C4-2B (cell line): ENCODE results near the gene PRR23E.
A peak's percentile ranks its signal among the peaks of the same experiment; 100 is the strongest.

Experiments used
- H3K27ac ChIP-seq: fragments of 450-650 bp; 2 replicates; pipeline ENCODE4 v1.5.1; 2017
- ZFX ChIP-seq: fragments of 450-650 bp; IDR thresholded peaks from 2 replicates; pipeline ENCODE4 v1.6.1; 2017
- TF ChIP-seq, protein P1 (sequence below): fragments of 450-650 bp; conservative IDR thresholded peaks from 2 replicates; pipeline ENCODE4 v1.5.1; 2017; ENCODE audit warnings: mild to moderate bottlenecking

Gene PRR23E, protein sequence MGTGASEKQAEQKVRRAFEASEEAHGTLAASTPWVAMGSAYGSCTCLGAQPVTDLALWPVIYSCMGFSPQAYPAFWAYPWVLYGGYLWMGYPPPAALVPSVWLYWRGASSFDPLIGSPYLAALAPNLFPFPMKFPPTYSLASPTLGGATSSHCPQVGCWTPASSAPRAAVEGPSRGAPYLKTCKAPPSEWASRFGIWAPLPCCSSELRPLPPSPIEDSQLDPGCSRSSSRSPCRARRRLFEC

DNA sequence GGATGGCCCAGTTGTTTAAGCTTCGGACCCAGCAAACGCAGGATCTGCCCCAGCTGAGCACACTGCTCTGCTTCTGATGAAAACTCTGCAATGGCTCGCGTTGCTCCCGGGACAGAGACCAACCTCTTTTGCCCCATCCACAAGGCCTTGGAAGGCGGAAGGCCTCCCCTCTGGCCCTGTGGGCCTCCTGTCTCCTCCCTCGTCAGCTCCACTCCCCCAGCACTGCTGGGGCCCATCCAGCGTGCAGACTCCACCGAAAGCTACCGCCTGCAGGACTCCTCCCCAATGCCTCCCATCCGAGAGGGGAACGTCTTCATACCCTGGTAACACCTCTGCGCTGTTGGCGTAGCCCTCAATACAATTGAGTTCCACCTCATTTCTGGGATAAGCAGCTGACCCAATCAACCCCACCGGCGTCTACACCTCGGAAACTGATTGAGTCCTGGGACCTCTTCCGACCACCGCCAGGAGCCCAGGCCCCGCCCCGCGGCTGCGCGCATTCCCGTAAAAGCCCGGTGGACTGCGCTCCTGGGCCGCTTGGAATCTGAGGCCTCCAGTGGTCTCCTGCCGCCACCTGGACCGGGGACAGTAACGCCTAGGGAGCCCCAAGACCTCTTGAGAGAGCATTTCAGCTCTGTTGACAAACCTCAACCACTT is at the start of gene PRR23E:
PRR23E (plus strand) TSS at position 556 of the 657 bp plus-strand sequence. CDS start 3,555 bp downstream, outside the sequence.
- TF ChIP-seq ZFX, result no peak
- TF ChIP-seq, protein P1, sequence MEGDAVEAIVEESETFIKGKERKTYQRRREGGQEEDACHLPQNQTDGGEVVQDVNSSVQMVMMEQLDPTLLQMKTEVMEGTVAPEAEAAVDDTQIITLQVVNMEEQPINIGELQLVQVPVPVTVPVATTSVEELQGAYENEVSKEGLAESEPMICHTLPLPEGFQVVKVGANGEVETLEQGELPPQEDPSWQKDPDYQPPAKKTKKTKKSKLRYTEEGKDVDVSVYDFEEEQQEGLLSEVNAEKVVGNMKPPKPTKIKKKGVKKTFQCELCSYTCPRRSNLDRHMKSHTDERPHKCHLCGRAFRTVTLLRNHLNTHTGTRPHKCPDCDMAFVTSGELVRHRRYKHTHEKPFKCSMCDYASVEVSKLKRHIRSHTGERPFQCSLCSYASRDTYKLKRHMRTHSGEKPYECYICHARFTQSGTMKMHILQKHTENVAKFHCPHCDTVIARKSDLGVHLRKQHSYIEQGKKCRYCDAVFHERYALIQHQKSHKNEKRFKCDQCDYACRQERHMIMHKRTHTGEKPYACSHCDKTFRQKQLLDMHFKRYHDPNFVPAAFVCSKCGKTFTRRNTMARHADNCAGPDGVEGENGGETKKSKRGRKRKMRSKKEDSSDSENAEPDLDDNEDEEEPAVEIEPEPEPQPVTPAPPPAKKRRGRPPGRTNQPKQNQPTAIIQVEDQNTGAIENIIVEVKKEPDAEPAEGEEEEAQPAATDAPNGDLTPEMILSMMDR, result no peak
- no peak within 1 kb of the TSS for H3K27ac ChIP-seq

DNA sequence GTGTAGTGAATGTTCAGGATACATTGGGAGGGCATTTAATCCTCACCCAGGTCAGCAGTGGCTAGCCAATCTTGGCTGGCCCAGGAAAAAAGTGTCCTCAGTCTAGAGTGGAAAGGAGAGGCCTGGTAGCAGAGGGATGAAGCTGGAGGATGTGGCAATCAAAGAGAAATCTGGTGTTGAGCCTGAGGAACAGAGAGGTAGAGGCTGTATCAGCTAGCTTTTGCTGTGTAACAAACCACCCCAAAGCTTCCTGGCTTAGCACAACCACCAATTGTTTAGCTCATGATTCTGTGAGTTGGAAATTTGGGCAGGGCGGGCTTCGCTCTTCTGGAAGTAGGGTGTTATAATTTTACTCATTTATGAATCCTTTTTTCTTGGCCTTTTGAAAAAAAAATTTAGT is 49.8 kb upstream of the PRR23E start:
- TF ChIP-seq, protein P1, result no peak
- TF ChIP-seq ZFX, result no peak
- H3K27ac ChIP-seq, result peak overlapping the region; percentile 45

DNA sequence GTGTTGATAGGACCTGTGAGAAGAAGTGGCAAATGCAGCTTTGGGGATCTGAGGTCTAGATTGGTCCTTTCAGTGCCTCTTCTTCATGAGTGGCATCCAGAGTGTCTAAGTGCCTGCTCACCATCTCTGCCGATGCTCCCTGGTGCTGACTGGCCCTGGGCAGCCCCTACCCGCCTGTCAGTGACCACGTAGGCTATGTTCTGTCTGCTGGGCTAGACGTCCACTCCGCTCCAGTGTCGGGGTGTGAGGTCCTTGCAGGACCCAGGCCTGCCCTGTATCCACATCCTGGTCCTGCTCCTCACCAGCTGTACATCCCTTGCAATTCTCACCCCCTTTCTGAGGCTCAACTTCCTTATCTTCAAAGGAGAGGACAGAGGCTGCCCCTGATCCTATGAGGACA is 48.3 kb upstream of the PRR23E start:
- TF ChIP-seq ZFX, result no peak
- TF ChIP-seq, protein P1, result no peak
- H3K27ac ChIP-seq, result no peak overlapping the region

DNA sequence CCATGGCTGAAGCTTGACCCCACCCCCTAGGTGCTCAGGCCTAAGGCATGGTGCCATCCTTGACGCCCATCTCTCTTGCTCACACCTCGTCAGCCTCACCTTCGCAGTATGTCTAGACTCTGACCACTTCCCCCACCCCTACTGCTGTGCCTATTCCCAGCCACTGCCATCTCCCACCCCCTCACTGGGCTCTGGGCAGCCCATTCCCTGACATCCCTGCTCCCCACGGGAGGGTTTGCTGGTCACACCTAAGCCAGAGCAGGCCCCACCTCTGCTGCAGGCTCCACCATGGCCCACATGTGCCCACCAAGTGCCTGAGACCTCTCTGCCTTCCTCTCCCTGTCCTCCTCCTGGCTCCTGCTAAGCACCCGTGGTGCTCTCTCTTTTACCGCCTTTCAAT is 47.7 kb upstream of the PRR23E start:
- TF ChIP-seq, protein P1, result no peak
- no peak for TF ChIP-seq ZFX
- no peak overlapping the region for H3K27ac ChIP-seq

DNA sequence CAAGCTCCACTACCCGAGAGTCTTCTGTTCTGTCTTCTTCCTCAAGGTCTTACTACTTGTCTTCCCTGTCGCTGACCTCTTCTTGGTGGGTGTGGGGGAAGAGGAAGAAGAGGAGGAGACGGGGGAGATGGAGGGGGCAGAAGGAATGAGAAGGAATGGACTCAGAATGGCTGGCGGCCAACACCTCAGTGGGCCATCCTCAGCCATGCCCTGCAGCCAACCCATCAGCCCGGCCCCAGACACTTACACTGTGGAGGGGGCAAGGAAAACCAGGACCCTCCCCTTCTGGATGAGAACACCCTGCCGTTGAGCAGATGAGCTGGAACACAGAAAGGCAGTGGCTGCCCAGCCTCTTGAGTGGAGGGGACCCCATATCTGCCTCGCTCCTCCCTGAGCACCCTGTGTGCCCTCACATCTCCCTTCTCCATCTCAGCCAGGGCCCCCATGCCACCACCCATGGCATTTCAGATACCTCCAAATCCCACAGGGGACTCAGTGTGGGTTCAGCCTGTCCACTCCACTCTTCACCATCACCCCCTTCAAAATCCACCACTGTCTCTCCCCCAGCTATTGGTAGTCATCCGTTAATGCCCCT is 45.5 kb upstream of the PRR23E start:
- TF ChIP-seq, protein P1, result no peak
- TF ChIP-seq ZFX, result no peak
- H3K27ac ChIP-seq, result no peak overlapping the region

DNA sequence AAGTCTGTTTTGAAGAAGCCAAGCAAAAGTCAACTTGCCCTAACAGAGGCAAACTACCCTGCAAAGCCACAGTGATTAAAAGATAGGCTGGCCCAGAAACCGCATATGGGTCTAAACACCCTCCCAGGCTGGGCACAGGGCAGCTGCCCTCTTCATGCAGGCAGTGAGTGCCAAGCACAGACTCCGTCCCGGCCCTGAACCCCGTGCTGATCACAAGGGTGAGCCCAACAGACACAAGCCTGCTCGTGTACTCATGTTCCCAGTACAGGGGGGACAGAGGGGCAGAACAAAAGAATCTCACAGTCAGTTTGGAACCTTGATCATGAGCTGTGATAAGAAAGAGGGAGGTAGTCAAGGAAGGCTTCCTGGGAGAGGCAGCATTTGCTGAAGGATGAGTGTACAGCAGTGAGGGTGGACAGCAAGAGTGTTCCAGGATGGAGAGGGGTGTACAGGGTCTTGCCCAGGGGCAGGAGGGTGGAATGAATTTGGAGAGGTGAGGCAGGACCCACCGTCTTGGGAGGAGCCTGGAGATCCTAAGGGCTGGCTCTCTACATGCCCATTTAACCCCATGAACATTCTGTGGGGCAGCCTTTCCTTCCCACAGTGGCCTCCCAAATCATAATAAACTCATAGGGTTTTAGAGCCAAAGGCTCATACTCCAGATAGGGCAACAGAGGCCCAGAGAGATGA is 43.2 kb upstream of the PRR23E start:
- H3K27ac ChIP-seq, result no peak overlapping the region
- TF ChIP-seq ZFX, result no peak
- TF ChIP-seq, protein P1, result no peak
